ENCODE measurements around the gene WWOX.

WWOX gene

DNA sequence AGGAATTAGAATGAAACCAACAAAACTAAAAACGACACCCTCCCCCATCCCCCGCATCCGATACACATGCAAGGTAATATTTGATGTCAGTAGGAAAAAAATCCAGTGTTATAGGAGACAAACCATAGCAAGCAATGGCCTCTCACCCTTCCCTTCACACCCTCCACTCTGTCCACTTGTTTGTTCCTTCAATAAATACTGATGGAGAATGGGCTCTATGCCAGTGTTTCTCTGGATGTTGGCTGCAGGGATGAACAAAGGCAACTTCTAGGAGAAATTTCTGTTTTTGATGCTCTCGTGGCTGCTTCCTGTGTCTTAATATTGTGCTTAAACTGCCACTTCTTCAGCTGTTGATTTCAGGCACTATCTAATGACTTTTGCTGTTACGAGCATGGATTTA, 98.8 kb downstream of the WWOX start:
- DNase-seq = no peak

DNA sequence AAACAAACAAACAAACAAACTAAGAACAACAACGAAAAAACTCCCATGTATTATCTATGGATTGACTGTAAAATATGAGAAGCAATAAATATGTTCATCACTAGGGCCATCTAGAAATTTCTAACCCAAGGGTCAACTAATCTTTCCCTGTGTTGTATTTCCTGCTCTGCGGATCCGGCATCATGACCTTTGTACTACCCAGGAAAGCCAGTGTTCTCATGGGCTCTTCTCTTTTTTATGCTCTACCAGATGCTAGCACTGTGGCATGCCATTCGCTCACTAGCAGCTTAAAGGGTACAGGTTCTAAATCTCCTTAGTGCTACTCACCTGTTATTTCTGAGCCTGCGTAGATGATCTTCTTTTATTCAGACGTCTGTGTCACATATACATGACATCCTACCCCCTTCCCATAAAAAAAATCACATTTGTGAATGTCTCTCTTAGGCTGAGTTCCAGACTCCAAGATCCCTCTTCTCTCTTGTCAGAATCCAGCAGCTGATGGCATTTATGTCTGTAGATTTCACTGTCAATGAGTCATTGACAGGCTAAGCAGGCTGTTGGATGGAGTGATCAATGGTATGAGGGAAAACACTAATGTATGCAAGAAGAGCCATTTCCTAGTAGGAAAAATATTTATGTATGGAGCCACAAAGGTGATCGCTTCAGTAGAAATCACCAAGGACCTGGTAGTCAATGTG, 100.0 kb downstream of the WWOX start:
- DNase-seq = no peak

DNA sequence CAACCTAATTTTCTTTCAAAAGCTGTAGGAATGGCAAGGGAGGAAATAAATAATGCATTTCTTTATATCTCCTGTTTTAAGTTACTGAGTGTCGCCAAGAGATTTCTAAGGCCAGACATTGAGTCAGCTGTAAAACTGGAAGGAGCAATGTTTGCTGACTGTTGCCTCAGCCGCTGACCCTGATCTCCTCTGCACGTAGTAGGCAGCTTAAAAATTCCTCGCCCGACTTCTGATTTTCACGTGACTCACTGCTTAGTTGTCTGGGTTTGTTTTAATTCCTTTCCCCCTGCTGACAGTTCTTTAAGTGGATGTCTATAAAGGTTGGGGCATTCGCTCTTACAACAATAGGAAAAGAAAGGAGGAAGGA, 100.6 kb downstream of the WWOX start:
- no peak for DNase-seq

DNA sequence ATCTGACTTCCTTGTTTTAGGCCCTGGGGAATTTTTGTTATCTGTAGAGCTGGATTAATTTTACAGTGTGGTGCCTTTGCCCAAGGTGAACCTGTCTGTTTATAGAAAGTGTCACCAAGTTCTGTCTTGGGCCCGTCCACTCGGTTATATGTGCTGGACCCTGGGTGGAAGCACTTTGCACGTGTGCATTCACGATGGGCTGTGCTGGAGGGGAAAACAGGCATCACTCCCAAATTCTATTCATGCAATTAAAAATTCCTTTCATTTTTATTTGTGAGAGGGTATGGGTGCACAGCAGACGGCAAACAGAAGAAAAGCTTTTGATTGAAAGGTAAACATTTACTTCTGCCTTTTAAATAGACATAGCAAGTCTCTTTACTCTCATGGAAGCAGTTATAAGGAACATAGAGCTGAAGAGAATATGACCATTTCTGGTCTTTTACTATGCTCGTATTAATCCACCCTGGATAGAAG, 101.2 kb downstream of the WWOX start:
- no peak for DNase-seq

DNA sequence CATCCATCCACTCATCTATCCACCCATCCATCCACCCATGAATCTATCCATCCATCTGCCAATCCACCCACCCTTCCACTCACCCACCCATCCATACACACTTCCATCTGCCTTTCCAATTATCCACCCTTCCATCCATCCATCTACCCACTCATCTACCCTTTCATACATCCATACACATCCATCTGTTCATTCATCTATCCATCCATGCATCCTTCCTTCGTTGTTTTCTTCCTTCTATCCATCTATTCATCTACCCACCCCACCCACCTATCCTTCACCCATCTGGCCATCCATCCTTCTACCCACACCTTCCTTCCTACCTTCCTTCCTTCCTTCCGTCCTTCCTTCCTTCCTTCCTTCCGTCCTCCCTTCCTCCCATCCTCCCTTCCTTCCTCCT, 106.1 kb downstream of the WWOX start:
- no peak for DNase-seq

DNA sequence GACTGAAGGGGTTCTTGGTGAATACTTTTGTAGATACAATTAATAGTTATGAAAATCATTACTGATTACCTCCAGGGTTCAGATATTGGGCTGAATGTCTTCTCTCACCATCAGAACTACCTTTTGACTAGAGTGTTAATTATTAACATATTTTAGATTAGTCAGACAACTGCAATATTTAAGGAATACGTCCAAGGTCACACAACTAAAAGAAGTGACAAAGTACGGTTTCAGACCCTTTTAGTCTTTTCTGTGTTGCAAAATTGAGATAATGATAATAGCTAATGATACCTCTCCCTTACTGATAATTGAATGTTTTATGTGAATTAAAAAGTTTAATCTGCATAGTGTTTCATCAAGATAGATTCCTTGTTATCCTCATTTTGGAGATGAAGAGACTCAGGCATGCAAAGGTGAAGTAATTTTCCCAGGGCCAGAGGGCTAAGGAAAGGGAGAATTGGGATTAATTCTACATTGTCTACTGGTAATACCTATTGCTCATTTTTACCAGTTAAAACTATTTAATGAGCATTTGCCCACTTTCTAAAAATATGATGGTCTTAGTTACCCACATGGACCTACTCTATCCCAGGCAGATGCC, 107.3 kb downstream of the WWOX start:
- DNase-seq = no peak

DNA sequence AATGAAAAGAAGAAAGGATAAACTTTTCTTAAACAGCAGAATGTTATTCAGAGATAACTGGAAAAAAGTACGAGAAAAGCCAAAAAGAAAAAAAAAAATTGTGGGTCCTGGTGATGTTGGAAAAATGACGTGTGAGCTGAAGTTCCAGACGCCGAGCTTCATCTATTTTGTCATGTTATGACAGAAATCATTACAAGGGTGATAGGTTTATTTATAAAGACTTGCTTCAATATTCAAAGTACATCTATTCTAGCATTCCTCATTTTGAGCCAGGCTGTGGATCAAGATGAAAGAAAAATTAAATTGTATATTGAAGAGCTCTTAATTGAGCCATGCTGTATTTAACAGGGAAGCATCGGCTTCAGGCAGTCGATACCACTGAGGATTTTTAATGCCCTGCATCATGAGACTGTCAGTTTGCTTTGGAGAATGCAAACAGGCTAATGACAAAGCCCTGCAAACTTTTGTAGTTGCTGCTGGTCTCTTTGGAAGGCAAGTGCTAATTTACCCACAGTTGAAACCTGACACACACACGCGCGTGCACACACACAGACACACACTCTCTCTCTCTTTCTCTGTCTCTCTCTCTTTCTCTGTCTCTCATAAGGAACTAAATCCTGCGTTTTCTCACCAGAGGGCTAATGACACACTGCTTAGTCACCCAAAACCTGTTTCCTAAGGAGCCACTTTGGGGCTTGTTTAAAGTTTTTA, 110.7 kb downstream of the WWOX start:
- no peak for DNase-seq

DNA sequence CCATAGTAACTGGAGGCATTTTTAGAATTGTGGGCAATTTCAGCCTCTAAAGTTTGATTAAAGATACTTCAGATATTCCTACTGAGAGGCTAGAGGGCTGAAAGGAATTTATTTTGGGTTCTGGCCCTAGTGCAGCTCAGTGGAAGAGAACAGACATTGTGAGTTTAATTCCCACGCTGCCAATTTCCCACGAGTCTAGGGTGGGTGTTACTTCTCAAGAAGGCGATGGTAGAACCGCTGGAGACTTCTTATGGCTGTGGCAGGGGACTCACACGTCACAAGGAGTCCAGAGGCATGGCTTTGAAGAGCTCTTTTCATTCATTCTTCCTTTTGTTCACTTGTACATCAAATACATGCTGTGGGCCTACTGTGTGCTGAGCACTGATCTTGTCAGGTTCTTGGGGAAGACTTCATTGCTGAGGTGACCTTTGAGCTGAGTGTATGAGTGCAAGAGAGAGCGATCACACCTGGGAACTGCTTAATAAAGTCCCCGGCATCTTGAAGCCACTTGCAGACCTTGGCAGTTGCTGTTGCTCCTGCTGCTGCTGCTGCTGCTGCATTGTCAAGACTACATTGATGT, 111.7 kb downstream of the WWOX start:
- no peak for DNase-seq

DNA sequence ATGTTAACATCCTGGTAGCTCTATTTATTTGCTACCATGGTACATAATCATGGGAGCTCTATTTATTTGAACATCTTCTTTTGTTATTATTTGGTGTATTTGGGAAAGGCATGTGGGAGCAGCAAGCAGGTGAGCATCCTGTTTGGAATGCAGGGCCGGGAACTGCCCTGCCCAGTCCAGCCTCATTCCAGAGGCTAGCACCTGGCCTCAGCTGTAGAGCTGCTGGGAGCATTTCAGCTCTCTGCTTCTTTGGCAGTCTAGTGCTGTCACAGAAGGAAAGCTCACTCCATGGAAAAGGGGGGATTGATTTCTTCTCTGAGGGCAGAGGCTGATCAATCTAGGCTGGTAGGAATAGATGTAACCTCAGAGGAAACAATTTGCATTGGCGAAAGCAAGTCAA, 112.5 kb downstream of the WWOX start:
- no peak for DNase-seq

DNA sequence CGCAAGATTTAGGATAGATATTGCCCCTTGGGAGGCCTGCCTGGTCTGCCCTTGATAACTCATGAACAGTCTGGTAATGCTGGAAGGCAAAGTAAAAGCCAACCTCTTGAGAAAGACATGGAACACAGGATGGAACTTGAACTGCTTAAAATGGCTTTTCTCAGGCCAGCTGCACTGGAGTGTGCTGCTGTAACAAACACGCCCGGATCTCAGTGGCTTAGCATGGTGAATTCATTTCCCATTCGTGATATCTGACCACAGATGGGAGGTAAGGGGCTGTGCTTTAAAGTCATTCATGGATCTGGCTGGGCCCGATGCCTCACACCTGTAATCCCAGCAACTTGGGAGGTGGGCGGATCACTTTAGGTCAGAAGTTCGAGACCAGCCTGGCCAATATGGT, 113.2 kb downstream of the WWOX start:
- no peak for DNase-seq

DNA sequence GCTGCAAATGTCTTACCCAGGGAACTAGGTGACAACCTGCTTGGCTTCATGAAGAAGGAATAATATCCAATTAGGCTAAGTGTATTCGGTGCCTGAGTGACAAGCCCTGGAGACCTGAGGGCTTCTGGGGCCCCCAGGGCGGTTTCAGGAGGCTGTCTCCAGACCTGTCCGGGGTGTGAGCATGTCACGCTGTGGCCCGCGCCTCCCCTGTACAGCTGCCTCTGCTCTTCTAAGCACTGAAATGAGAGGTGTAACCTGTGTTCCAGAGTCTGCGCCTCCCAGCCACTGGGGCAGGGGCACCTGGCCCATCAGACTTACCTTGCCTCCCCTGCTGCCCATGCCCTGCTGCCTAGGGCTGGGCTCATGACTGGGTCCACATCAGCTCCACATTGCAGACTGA, 114.3 kb downstream of the WWOX start:
- no peak for DNase-seq

DNA sequence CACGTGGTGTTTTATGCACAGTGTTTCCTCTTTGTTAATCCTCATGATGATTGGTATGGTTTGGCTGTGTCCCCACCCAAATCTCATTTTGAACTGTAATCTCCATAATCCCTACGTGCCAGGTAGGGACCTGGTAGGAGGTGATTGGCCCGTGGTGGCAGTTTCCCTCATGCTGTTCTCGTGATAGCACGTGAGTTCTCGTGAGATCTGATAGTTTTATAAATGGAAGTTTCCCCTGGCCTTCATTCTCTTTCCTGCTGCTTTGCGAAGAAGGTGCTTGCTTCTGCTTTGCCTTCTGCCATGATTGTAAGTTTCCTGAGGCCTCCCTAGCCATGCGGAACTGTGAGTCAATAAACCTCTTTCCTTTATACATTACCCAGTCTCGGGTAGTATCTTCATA, 115.8 kb downstream of the WWOX start:
- no peak for DNase-seq

DNA sequence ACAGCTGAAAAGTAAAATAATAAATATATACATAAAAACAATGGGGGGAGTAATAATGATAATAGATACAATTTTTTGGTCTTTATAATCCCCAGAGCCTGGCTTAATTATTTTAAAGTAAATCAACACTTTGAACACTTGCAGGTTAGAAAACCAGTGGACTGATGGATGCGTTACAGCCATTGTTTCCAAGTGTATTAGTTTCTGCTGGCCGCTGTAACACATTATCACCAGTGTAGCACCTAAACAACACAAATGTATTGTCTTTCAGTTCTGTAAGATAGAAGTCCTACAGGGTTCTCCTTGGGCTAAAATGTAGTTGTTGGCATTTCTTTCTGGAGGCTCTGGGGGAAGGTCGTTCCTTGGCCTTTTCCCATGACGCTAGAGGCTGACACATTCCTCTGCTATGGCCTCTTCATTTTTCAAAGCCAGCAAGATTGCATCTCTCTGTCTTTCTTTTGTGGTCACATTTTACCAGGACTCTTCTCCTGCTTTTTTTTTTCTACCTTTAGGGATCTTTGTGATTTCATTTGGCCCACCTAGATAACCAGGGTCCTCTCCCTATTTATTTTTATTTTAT, 116.8 kb downstream of the WWOX start:
- DNase-seq = no peak

DNA sequence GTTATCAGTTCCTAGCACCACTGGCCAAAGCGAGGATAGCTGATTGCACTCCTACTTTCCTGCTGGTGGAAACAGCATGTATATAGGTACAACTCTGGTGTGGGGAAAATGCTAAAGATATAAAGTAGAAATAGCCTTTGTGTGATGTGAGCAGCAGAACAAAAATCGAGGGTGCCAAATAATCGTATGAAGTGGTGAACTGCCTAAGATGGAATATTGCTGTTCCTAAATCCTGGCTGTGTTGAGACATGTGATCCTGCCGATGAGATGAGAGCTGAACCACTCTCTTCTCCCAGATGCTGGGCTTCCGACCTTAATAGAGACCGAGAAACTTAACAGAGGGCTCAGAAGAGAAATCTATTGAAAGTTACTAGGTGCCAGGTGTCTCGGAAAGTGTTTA, 117.8 kb downstream of the WWOX start:
- DNase-seq = no peak

DNA sequence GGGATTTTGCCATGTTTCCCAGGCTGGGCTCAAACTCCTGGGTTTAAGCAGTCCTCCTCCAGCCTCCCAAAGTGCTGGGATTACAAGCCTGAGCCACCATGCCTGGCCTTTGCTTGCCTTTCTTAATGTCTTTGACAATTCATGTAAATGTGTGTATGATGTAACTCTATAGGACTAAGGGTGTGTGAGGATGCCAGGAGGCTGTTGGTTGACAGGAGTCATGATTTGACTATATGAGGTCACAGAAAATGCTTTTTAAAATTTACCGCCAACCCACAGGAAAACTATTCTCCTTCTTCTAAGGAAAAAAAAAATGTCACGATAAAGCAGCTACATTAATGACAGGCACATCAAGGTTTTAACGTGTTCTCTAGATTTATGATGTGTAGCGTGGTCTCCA, 118.8 kb downstream of the WWOX start:
- DNase-seq = no peak

DNA sequence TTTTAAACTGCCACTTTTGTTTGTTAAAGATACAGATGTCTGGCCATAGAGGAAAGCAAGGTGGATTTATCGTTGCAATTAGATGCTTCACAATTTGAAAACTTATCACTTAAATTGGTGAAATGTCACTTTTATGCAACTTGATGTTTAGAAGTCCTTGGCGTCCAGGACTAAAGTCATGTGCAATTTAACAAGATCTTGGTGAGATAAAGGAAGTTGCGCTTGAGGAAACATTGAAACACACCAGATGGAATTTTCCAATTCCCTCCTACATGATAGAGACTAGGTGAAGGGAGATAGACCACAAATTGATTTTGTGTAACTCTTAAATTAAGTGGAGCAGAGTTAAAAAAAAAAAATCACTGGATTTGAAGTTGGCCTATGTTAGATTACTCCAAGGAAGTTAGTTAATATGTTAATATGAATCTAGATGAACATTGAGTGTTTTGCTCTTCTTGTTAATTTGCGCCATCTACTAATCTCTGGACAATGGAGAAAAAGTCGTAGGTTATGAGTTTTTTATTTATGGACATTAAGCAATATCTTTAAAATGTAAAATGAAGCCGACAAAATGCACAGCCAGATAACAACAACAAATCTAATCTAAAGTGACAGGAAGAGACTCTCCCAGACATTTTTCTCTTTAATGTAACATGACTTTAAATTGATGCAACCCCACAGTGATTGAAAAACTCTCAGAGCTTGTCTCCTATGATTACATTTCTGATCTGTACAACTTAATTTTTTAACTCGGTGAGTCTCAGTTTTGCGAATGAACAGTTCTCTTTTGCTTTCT, 119.6 kb downstream of the WWOX start:
- DNase-seq = no peak

DNA sequence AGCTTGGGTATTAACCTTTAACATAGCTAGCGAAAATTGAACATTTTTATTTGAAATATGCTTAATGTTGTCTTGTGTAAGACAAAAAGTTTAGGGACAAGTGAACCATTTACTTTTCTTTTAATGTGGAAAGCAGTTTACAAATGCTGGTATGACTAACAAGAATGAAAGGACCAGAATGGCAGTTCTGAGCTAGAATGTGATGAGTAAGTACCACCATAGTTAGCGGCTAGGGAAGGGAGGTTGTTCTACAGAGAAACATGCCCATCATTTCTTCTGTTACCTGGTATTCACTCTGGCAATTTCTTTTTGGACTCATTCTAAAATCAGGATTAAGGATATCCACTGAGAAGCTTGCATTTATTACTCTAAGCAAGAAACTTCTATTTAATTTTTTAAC, 121.1 kb downstream of the WWOX start:
- no peak for DNase-seq

DNA sequence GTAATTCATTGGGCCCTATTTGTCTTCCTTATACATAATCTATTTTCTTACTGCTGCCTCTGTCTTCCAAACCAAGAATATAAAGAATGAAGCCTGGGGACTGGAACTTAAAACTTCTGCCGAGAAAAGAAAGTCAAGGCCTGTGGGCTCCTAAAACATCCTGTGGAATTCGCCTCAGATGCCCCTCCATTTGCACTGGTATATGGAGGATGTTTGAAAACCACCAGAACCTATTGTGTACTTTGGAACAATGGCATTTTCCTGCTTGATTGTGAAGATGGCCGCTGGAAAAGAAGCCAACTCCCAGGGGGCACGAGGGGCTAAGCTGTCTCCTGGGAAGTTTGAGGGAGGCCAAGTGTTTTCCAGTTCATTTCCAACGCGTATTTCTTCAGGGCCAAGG, 122.4 kb downstream of the WWOX start:
- no peak for DNase-seq

DNA sequence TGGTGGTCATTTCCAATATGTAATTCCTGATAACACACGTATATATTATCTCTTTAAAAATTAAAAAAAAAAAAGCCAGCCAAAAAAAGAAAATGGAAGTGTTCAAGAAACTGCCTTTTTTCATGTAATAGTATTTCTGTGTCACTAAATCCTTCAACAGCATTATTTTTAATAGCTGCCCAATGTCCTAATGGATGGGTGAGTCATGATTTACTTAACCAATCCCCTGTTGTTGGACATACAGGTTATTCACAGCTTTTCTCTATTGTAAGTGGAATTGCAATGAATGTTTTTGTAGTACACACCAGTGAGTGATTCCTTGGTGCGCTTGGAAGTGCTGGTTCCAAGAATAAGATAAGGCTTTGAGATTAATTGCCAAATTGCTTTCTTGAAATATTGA, 124.9 kb downstream of the WWOX start:
- DNase-seq = no peak

DNA sequence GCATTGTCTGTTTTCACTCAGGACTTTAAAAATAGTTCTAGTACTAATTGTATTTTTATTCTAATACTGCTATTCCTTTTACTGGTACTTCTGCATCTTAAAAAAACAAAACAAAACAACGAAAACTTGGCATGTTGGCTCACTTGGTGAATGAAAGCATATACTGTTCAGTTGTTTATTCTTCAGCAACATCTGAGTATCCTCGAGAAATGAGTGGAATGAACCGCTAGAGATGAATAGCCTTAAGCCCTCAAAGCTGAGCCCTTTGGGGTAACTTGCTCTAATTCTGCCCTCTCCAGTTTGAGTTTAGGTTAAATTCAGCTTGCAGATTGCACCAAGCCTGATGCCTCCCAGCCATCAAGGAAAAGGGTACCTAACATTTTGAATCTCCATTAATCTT, 126.5 kb downstream of the WWOX start:
- no peak for DNase-seq

DNA sequence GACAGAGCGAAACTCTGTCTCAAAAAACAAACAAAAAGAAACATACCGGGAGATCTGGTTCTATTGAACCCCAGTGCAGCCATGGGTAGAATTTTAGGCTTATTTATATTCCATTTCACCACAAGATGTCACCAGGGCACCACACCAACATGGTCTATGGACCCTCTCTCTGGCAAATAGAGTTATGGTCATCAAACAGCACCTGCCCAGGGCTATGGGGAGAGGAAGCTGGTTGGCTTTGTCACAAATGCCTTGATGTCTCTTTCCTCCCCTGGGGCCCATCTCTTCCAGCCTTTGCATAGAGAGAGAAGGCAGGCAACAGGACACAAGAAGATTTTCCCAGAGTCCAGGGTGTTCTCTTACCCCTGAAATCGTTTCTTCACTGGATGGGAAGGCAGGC, 128.4 kb downstream of the WWOX start:
- peak; percentile 16 for DNase-seq

DNA sequence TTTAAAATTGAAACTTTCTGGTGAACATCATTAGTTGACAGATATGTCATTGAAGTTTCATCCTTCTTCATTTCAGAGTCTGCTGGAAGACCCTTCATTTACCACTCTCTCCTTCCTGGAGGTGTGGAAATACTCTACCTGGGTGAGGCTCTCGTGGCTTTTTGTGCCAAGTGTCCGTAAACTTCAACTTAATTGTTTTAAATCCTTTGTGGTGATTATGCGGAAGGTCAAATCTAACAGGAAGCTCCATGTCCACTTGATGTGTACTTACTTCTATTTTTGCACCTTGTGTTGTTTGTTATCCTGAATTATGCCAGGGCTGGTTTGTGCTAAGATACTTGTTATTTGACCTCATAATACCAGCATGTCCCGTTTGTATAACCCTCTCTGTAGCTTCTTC, 129.2 kb downstream of the WWOX start:
- DNase-seq = no peak

DNA sequence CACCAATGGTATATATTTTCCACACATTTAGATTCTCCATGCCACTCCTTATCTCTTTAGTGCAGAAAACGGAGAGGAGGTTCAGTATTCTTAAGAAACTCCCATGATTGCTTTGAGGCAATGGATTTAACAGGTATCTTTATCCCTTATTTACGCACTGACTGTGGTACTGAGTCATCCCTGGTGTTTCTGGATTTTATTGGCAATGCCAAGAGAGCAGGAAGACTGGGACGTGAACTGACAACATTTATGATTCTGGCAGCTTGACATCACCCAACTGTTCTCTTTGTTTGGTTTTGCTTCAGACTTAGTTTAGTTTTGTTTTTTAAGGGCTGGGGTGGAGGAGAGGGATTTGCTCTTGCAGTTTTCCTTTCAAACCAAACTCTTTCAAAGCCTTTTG, 131.4 kb downstream of the WWOX start:
- no peak for DNase-seq

Measured in NCI-H526 treated with DMSO at 0.1 percent for 48 hours (cell line).